PFSK-1 (cell line): Measurements from ENCODE around the gene RPL38.

Experiments used
- REST ChIP-seq, 2 experiments: IDR thresholded peaks; 2 replicates each; pipeline versions ENCODE4 v1.6.1 to v1.8.0; 2011 to 2012; ENCODE audit warnings: low read depth in 2 of 2, low read length in 2 of 2, control low read depth in 1 of 2, inconsistent platforms in 1 of 2, mild to moderate bottlenecking in 1 of 2, moderate library complexity in 1 of 2; ENCODE audit not compliant: insufficient read depth in 1 of 2
- SIN3A ChIP-seq: IDR thresholded peaks from 2 replicates; pipeline ENCODE4 v1.6.1; 2012; ENCODE audit warnings: mild to moderate bottlenecking, low read length, moderate library complexity, borderline replicate concordance; ENCODE audit not compliant: insufficient read depth

GRCh38 chr17:74241847-74242246 is 38.4 kb downstream of the RPL38 start:
- TF ChIP-seq REST (IDR thresholded peaks at IDR 0.05; ENCODE audit: insufficient read depth in 1 of 2, low read depth in 2 of 2, low read length in 2 of 2): no peak
- no peak for TF ChIP-seq SIN3A
